ENCODE measurements around the gene DUSP12.
A peak's percentile ranks its signal among the peaks of the same experiment; 100 is the strongest.
"Not testable (repeated sequence)": the region's sequence is repeated elsewhere in the genome, so short reads cannot be mapped to it uniquely, and the experiment has no call there.

DUSP12 gene

GRCh38 chr1:161749509-161750407 lies at the start of gene DUSP12:
Gene DUSP12 (plus strand): TSS chr1:161749786. CDS start chr1:161749802, 16 bp downstream.
- peak; percentile 80 to 83 for DNase-seq (ENCODE audit: low read depth in 2 of 2)

- no peak for DNase-seq (ENCODE audit: low read depth in 2 of 2)
Observed at GRCh38 chr1:161702250-161702649, 47.3 kb upstream of the DUSP12 start.

GRCh38 chr1:161705537-161705936 lies 44.0 kb upstream of the DUSP12 start:
- no peak for DNase-seq (ENCODE audit: low read depth in 2 of 2)

- DNase-seq (ENCODE audit: low read depth in 2 of 2), result no peak
Observed at GRCh38 chr1:161706113-161706481, 43.5 kb upstream of the DUSP12 start.

GRCh38 chr1:161706482-161707347 lies 42.9 kb upstream of the DUSP12 start, which contains the start of gene FCRLA:
Gene FCRLA (plus strand): TSS chr1:161707229. CDS start chr1:161707265, 36 bp downstream.
- no peak for DNase-seq (ENCODE audit: low read depth in 2 of 2)

- no peak for DNase-seq (ENCODE audit: low read depth in 2 of 2)
Observed at GRCh38 chr1:161707503-161707902, 42.1 kb upstream of the DUSP12 start.

GRCh38 chr1:161709373-161709772 lies 40.2 kb upstream of the DUSP12 start:
- no peak for DNase-seq (ENCODE audit: low read depth in 2 of 2)

- DNase-seq (ENCODE audit: low read depth in 2 of 2), result no peak
Observed at GRCh38 chr1:161710560-161710959, 39.0 kb upstream of the DUSP12 start.

GRCh38 chr1:161718559-161719324 lies 30.8 kb upstream of the DUSP12 start:
- DNase-seq (ENCODE audit: low read depth in 2 of 2), result no peak

GRCh38 chr1:161719325-161719611 lies 30.3 kb upstream of the DUSP12 start:
- no peak for DNase-seq (ENCODE audit: low read depth in 2 of 2)

GRCh38 chr1:161720422-161720821 lies 29.2 kb upstream of the DUSP12 start:
- DNase-seq (ENCODE audit: low read depth in 2 of 2), result no peak

GRCh38 chr1:161720956-161721737 lies 28.4 kb upstream of the DUSP12 start, which contains the start of gene FCRLB:
Gene FCRLB (plus strand): TSS chr1:161721544. CDS start chr1:161722673, 1,129 bp downstream.
- no peak for DNase-seq (ENCODE audit: low read depth in 2 of 2)

GRCh38 chr1:161721738-161722343 lies 27.7 kb upstream of the DUSP12 start:
- DNase-seq (ENCODE audit: low read depth in 2 of 2), result no peak

- DNase-seq (ENCODE audit: low read depth in 2 of 2), result no peak
Observed at GRCh38 chr1:161722406-161722805, 27.2 kb upstream of the DUSP12 start.

GRCh38 chr1:161723459-161724141 lies 26.0 kb upstream of the DUSP12 start:
- no peak for DNase-seq (ENCODE audit: low read depth in 2 of 2)

- DNase-seq (ENCODE audit: low read depth in 2 of 2), result not testable (repeated sequence)
Observed at GRCh38 chr1:161725258-161725907, 24.2 kb upstream of the DUSP12 start.

- peak; percentile 11 to 13 for DNase-seq (ENCODE audit: low read depth in 2 of 2)
Observed at GRCh38 chr1:161725908-161726472, 23.6 kb upstream of the DUSP12 start.

GRCh38 chr1:161726473-161727255 lies 22.9 kb upstream of the DUSP12 start:
- DNase-seq (ENCODE audit: low read depth in 2 of 2), result peak; percentile 39 to 43
